ENCODE measurements around the gene SFXN3. TPM values are rescaled to one million over a fixed set of nuclear protein-coding genes. Genes with fewer than 3 reads are reported as not detected.

SFXN3 gene
- polyA plus RNA-seq, 1 donor = 27.7 TPM

DNA sequence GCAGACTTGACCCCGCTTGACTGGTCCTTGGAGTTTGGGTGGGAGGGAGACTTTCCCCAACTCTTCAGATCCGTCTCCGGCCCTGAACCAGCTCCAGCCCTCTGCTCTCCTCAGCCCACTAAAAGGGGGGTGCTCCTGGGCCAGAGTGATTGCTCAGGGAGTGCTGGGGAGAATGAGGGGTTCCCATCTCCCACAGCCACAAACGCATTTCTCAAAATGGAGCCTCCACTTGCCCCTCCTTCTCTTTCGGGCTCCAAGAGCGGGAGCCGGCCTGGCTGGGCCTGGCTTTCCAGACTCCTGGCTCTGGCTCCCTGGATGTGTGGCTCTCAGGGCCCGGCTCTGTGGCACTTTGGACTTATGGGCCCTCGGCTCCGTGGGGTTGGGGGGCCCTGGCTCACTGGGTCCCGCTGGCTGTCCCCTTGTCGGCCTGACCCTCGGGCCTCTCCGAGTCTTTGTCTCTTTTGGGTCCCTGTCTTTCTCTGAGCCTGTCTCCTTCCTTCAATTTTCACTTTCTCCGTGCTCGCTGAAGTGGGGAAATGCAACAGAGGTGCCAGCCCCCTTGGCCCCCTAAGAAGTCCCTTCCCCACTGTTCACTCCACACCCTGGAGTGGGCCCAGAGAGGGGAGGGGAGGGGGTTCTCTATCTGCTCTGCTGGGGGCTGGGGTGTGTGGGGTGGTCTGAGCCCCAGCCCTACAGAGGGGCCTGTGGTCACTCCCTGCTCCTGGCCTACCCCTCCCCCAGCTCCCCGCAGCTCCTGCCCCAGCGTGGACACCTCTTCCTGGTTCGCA is 30.7 kb upstream of the SFXN3 start:
- DNase-seq = no peak

DNA sequence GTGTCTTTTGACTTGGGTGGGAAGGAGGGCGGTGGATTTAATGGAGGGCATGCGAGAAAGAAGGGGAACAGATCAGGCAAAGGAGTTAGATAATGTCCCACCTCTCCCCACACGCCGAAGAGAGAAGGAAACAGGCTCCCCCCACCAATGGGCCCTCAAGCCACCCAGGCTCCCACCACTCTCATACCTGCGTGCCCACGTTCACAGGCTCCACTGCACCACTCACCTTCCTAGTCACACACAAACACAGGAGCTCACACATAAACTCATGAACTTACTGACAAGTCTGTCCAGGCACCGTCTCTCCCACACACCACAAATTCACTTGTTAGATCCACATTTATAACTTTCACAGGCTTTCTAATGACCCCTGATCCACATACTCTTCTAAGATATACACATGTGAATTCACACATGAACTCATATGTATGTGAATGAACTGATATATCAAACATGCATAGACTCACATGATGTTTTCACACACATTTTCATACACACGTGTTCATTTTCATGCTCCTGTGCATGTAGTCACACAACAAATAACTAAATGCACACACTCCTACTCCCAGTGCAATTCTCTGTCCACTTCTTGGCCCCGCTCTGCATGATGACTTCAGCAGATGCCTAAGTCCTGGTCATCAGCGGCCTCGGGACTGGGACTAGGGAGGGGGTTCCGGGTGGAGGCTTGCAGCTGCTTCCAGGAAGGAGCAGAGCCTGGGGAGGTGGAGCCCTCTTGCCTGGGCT is 29.9 kb upstream of the SFXN3 start:
- DNase-seq = peak; percentile 78

DNA sequence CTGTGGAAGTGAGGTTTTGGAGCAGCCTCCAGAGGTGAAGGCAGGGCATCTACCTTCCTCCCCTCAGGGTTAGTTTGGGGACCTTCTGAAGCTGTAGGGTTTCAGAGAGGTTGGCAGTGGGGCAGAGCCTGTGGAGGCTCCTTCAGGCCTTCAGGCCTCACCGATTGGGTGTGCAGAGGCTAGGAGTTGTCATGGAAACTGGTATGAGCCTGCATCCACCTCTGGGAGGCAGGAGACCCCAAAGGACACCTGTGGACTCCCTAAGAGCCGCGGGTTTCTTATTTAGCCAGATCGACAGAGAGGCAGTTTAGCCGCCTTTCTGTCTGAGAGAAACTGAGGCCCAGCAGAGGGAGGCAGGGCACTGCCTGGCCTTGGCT is 29.4 kb upstream of the SFXN3 start:
- no peak for DNase-seq

DNA sequence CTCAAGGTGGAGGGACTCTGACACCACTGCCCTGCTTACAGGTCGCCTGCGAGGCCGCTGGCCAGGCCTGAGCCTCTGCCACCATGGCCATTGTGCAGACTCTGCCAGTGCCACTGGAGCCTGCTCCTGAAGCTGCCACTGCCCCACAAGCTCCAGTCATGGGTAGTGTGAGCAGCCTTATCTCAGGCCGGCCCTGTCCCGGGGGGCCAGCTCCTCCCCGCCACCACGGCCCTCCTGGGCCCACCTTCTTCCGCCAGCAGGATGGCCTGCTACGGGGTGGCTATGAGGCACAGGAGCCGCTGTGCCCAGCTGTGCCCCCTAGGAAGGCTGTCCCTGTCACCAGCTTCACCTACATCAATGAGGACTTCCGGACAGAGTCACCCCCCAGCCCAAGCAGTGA is 28.6 kb upstream of the SFXN3 start:
- DNase-seq = no peak

DNA sequence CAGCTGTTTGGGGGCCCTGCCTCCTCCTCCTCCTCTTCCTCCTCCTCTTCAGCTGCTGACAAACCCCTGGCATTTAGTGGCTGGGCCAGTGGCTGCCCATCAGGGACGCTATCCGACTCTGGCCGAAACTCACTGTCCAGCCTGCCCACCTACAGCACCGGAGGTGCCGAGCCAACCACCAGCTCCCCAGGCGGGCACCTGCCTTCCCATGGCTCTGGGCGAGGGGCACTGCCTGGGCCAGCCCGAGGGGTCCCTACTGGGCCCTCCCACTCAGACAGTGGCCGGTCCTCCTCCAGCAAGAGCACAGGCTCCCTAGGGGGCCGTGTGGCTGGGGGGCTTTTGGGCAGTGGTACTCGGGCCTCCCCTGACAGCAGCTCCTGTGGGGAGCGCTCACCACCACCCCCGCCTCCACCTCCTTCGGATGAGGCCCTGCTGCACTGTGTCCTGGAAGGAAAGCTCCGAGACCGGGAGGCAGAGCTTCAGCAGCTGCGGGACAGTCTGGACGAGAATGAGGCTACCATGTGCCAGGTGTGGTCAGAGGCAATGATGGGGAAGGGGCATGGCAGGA is 27.3 kb upstream of the SFXN3 start:
- no peak for DNase-seq

DNA sequence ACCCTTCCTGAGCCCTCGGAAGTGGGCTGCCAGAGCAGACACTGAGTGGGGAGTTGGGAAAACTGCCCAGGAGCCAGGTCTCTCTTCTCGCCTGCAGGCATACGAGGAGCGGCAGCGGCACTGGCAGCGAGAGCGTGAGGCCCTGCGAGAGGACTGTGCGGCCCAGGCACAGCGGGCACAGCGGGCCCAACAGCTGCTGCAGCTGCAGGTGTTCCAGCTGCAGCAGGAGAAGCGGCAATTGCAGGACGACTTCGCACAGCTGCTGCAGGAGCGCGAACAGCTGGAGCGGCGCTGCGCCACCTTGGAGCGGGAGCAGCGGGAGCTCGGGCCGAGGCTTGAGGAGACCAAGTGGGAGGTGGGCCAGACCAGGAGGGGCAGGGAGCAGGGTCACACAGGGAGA is 25.7 kb upstream of the SFXN3 start:
- no peak for DNase-seq

DNA sequence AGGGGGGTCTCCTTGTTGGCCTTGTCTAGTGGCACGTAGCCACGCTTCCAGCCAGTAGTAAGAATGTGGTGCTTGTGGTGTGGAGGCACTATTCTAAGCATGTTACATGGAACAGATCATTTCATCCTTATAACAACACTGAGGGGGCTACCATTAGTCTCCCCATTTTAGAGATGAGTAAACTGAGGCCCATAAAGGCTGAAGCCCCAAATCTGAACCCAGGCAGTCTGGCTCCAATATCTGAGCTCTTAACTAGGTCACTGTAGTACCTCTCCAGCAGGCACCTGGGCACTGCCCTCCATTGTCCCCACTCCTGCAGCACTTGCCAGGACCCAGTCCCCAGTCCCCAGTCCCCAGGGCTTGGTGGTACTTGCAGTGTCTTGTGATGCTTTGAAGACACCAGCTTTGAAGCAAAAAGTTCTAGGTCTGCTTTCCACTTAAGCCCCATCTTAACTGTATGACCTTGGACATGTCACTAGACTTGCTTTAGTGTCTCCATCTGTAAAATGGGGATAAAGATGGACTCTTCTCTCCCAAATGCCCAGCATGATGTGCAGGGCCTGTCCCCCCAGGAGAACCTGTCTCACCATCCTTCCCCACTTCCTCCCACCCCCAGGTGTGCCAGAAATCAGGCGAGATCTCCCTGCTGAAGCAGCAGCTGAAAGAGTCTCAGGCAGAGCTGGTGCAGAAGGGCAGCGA is 25.0 kb upstream of the SFXN3 start:
- no peak for DNase-seq

DNA sequence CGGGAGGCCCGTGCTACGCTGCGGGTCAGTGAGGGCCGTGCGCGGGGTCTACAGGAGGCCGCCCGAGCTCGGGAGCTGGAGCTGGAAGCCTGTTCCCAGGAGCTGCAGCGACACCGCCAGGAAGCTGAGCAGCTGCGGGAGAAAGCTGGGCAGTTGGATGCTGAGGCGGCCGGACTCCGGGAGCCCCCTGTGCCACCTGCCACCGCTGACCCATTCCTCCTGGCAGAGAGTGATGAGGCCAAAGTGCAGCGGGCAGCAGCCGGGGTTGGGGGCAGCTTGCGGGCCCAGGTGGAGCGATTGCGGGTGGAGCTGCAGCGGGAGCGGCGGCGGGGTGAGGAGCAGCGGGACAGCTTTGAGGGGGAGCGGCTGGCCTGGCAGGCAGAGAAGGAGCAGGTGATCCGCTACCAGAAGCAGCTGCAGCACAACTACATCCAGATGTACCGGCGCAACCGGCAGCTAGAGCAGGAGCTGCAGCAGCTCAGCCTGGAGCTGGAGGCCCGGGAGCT is 24.4 kb upstream of the SFXN3 start:
- no peak for DNase-seq

DNA sequence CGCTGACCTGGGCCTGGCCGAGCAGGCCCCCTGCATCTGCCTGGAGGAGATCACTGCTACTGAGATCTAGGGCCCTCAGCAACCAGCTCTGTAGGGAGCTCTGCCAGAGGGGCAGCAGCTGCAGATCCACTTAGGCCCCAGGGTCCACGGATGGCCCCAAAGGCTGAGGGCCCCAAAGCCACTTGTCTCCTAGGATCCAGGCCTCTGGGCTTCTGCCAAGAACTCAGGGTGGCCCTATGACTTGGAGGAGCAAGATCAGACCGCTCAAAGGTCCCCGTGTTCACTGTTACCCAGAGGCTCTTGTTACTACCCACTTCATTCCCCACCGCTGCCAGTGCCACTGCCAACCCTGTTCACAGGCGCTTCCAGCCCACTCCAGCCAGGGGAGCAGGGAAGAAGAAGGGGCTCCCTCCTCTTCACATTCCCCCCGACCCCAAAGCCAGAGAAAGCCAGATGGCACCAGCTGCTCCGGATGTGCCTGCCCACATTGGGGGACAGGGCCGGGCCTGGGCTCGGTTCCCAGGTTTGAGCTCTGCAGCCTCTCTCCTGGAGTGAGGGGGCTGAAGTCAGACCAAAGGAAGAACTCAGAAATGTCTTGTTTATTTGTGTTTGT is 23.8 kb upstream of the SFXN3 start:
- DNase-seq = no peak

DNA sequence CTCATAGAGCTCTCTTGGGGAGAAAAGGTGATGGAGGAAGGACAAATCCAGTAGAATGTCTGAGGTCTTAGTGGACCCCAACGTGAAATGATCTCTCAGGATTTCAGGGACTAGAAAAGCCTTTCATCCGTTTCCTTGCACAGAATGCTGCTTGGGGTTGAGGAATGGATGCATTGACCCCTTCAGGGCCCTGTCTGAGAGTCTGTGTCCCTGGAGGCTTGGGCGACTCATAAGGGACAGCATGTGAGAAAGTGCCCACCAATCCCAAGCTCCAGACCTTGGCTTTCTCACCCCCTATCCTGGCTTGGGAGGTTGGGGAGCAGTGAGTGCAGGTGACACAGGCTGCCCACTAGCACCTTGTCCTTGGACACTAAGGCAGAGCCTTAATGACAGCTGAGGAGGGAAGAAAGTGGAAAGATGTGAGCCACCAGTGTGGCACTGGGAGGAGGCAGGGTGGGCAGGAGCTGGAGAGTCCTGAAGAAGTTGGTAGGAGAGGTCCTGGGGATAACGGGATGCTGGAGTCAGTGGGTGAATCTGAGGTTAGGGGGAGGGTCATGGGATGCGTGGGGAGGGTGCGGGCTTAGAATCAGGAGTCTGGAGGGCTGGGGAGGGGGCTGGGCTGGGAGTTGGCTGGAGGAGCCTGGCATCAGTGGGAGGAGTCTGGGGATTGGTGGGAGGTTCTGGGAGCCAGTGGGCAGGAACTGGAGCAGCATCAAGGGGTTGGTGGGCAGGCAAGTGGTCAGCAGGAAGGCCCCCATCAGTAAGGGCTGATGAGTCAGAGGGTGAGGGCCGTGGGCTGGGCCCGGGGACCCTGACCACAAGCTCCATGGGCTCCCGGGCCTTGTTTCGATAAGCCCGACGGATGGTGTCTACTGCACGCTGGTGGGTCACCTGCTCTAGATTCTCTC is 22.9 kb upstream of the SFXN3 start:
- DNase-seq = no peak

DNA sequence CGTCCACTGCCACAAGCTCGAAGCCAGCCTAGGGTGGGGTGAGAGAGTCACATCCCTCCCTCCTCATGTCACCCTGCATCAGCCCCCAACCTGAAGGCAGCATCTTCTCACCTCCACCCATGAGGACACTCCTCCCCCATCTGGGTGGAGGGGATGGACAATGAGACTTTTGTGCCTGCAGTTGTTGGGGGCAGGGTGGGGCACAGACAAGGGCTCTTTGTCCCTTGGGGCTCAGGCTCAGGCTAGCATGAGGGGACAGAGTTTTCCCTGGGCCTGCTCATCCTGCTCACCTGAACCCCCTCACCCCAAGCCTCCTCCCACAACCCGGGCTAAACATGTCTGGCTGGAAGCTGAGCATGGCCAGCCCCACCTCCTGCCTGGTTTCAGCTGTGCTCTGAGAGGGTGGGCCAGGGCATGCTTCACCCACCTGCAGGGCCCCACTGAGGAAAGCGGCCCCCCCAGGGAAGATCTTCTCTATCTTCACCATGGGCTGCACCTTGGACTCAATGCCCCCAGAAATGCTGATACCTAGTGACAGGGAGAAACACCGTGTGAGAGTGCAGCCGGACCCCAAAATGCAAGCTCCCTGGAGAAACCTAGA is 22.1 kb upstream of the SFXN3 start:
- no peak for DNase-seq

DNA sequence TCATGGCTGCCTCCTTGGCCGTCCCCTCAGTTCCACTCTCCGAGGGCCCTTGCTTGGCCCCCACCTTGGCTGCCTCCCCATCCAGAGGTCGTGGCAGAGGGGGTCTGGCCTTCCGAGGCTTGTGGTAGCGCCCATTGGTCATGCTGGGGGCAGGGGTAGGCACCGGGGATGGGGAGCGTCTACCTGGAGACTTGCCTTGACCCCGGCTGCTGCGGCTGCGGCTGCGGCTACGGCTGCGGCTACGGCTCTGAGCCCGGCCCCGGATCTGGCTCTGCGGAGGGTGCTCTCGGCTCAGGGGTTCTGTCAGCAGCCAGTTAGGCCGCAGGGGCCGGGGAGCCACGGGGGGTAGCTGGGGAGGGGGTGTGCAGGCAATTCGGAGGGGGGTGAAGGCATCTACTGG is 20.7 kb upstream of the SFXN3 start:
- DNase-seq = no peak

DNA sequence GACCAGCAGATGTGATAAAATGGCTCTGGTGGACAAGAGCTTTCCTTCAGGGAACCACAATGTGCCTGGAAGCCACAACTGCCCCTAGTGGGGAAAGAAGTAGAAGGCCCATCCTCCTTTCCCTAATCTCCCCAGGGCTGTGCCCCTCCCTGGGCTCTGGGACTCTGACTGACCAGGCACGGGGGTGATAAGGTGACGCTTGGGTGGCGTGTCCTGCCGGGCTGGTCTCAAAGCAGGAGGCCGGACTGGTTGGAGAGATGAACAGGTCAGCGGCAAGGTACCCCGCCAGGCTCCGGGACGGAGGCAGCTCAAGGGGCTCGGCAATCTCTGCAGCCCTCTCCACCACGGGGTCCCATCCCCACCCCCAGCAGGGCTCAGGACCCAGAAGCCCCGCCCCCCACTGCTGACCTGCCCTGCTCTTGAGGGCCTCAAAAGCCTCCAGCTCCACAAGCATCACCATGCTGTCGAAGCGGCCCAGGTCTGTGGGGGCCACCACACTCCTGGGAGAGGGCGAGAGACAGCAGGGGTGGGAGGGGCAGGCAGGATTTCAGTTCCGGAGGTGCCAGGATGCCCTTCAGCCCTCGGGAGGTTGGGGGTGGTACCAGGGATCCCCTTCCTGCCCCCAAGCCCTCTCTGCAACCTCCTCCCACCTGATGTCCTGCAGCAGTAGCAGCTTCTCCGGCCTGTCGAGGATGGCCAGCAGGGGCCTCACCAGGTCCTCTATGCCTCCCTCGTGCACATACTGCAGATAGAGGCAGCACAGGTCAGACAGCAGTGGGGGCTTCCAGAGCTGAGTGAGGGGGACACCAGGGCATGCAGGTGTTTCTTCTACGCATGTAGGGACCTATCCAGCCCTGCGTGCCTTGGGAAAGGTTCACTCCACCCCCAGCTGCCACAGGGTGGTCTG is 19.3 kb upstream of the SFXN3 start:
- no peak for DNase-seq

DNA sequence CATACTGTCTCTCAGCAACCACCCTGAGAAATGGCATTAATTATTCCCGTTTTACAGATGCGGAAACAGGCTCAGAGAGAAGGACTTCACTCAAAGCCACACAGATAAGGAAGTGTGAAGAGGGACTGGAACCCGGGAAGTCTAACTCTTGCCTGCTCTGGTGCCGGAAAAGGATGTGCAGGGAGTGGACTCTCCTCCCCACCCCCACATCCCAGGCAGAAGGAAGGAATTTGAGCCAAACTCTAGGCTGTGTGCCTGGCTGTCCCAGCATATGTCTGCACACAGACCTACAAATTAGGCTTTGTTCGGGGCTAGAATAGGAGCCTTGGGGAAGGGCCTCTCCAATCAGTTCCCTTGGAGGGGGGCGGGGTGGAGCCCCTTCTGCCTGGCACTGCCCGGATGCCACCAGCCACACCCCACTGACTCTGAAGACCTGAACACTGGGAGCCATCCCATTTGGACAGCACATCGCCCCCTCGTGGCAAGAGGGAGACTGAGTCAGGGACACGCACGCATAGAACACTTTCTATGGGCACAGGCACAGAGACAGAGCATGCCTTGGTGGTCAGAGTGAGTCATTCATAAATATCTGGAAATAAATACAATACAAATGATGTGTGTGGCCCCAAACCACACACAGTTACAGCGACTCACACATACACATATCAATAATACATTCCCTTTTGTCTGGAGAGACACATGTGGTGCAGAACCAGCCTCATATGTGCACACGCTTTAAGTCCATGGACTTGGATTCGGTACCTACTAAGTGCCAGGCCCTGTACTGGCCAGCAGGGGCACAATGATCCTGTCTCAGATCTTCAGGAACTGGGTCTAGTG is 18.3 kb upstream of the SFXN3 start:
- DNase-seq = peak; percentile 92

DNA sequence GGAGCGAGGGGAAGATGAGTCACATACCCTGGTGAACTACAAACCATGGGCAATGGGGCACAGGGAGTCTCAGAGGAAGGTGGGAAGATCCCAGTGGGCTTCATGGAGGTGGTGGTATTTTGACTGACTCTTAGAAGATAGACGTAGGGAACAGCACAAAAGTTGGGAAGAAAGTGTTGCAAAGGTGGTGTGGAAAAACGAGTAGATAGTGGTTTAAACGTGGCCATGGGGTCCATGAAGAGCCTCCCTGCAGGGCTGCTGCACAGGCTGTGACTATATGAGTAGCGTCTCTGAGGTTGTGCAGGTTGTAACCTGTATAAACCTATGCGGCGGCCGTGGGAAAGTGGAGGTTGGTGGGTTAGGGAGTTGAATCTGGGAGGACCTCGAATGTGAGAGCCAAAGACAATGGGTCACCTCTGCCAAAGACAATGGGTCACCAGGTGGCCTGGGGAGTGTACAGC is 17.6 kb upstream of the SFXN3 start:
- DNase-seq = no peak

DNA sequence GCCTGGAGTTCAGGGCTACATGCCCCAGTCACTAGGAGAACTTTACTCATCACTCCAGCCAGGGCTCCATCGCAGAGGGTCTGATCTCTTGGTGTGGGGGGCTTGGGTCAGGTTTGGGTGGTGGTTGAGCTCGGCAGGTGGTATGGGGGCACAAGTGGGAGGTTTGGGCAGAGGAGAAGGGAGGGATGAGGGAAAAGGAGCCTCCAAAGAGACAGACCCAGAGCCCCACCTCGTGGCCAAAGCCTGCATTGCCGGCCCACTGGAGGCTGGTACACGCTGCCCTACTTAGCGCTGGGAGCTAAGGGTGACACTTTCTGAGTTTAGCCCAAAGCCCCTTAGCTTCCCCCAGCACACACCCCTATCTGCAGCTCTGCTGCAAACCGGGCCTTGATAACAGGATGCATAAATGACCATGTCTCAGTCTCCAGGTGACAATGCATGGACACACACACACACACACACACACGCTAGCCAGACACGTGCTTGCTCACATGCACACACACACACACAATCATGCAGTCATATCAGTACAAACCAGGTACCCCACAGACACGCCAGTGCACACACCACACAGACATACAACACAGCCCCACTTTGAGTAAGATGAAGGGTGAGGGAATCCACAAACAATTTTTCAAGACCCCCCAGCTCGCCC is 16.7 kb upstream of the SFXN3 start:
- DNase-seq = no peak

DNA sequence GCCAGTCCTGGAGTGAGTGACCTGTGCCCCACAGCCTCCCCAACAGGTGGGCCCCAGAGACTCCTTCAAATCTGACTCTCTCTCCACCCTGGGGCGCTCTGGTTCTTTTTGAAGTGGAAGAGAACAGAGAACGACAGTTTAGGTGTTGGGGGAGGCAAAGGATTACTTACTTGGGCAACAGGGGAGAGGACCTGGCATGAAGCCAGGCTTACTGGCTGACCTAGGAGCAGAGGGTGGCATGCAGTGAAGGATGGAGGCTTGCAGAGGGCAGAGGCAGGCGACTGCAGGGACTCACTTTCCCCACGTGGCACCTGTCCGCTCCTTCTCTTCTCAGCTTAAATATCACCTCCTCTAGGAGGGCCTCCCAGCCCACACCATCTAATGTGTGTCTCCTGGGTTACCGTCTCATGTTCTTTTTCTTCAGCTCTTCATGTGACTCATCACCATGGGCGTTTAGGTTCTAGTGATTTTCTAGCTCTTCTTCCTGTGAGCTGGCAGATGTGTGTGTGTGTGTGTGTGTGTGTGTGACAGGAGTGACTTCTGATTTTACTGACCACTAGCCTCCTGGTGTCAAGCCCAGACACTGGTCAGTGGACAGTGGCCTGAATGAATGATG is 16.0 kb upstream of the SFXN3 start:
- no peak for DNase-seq
